ENCODE results near the gene TBCCD1.

TBCCD1 gene

GRCh38 chr3:186523022-186523421, 44.1 kb downstream of the TBCCD1 start:
- in situ Hi-C loops (cut with HindIII; ENCODE audit: low sequenced_read_pairs) = loop anchor here (10.0 kb wide), 1 partner anchor 528 kb away; no protein-coding TSS in a partner anchor

- in situ Hi-C loops (cut with HindIII; ENCODE audit: low sequenced_read_pairs) = loop anchor here (10.0 kb wide), 1 partner anchor 526 kb away; no protein-coding TSS in a partner anchor
Observed at GRCh38 chr3:186520957-186521842, 45.9 kb downstream of the TBCCD1 start.

- in situ Hi-C loops (cut with HindIII; ENCODE audit: low sequenced_read_pairs) = loop anchor here (10.0 kb wide), 1 partner anchor 526 kb away; no protein-coding TSS in a partner anchor
Observed at GRCh38 chr3:186520431-186520830, 46.7 kb downstream of the TBCCD1 start.

GRCh38 chr3:186519021-186519658, 48.0 kb downstream of the TBCCD1 start:
- in situ Hi-C loops (cut with HindIII; ENCODE audit: low sequenced_read_pairs) = no loop called here

- in situ Hi-C loops (cut with HindIII; ENCODE audit: low sequenced_read_pairs) = no loop called here
Observed at GRCh38 chr3:186517218-186517617, 49.9 kb downstream of the TBCCD1 start.

GRCh38 chr3:186516646-186517045, 50.5 kb downstream of the TBCCD1 start:
- in situ Hi-C loops (cut with HindIII; ENCODE audit: low sequenced_read_pairs) = no loop called here

GRCh38 chr3:186515125-186515524, 52.0 kb downstream of the TBCCD1 start:
- in situ Hi-C loops (cut with HindIII; ENCODE audit: low sequenced_read_pairs) = no loop called here

GRCh38 chr3:186514296-186515002, 52.7 kb downstream of the TBCCD1 start:
- in situ Hi-C loops (cut with HindIII; ENCODE audit: low sequenced_read_pairs) = no loop called here

- in situ Hi-C loops (cut with HindIII; ENCODE audit: low sequenced_read_pairs) = no loop called here
Observed at GRCh38 chr3:186513386-186513785, 53.8 kb downstream of the TBCCD1 start.

GRCh38 chr3:186512570-186513302, 54.4 kb downstream of the TBCCD1 start:
- in situ Hi-C loops (cut with HindIII; ENCODE audit: low sequenced_read_pairs) = no loop called here

- in situ Hi-C loops (cut with HindIII; ENCODE audit: low sequenced_read_pairs) = no loop called here
Observed at GRCh38 chr3:186511702-186512101, 55.4 kb downstream of the TBCCD1 start.

- in situ Hi-C loops (cut with HindIII; ENCODE audit: low sequenced_read_pairs) = no loop called here
Observed at GRCh38 chr3:186511245-186511644, 55.9 kb downstream of the TBCCD1 start.

GRCh38 chr3:186510374-186511079, 56.6 kb downstream of the TBCCD1 start:
- in situ Hi-C loops (cut with HindIII; ENCODE audit: low sequenced_read_pairs) = no loop called here

GRCh38 chr3:186509423-186509822, 57.7 kb downstream of the TBCCD1 start:
- in situ Hi-C loops (cut with HindIII; ENCODE audit: low sequenced_read_pairs) = no loop called here

- in situ Hi-C loops (cut with HindIII; ENCODE audit: low sequenced_read_pairs) = no loop called here
Observed at GRCh38 chr3:186506857-186507256, 60.3 kb downstream of the TBCCD1 start.

GRCh38 chr3:186506191-186506739, 60.9 kb downstream of the TBCCD1 start:
- in situ Hi-C loops (cut with HindIII; ENCODE audit: low sequenced_read_pairs) = no loop called here

- in situ Hi-C loops (cut with HindIII; ENCODE audit: low sequenced_read_pairs) = no loop called here
Observed at GRCh38 chr3:186502966-186503712, 64.0 kb downstream of the TBCCD1 start.

GRCh38 chr3:186502138-186502948, 64.8 kb downstream of the TBCCD1 start:
- in situ Hi-C loops (cut with HindIII; ENCODE audit: low sequenced_read_pairs) = no loop called here
